ENCODE data around the gene SLC22A2.

GRCh38 chr6:160275511-160276003, 16.9 kb upstream of the SLC22A2 start:
- TF ChIP-seq TAF1 (IDR thresholded peaks at IDR 0.05; ENCODE audit: low read depth) (no peak), REST (IDR thresholded peaks at IDR 0.05; ENCODE audit: low read depth) (no peak), FOXM1 (IDR thresholded peaks at IDR 0.05; ENCODE audit: borderline replicate concordance, low read depth) (no peak), MAX (IDR thresholded peaks at IDR 0.05) (no peak), RAD21 (IDR thresholded peaks at IDR 0.05; ENCODE audit: low read depth) (no peak), NFIC (IDR thresholded peaks at IDR 0.05) (no peak)

Measured in Ishikawa (cell line).